ENCODE data around the gene PRG2. TPM values are rescaled to one million over a fixed set of nuclear protein-coding genes. Genes with fewer than 3 reads are reported as not detected.

Gene PRG2
- polyA plus RNA-seq, 3 donors: 1.1 TPM; not detected in 2

DNA sequence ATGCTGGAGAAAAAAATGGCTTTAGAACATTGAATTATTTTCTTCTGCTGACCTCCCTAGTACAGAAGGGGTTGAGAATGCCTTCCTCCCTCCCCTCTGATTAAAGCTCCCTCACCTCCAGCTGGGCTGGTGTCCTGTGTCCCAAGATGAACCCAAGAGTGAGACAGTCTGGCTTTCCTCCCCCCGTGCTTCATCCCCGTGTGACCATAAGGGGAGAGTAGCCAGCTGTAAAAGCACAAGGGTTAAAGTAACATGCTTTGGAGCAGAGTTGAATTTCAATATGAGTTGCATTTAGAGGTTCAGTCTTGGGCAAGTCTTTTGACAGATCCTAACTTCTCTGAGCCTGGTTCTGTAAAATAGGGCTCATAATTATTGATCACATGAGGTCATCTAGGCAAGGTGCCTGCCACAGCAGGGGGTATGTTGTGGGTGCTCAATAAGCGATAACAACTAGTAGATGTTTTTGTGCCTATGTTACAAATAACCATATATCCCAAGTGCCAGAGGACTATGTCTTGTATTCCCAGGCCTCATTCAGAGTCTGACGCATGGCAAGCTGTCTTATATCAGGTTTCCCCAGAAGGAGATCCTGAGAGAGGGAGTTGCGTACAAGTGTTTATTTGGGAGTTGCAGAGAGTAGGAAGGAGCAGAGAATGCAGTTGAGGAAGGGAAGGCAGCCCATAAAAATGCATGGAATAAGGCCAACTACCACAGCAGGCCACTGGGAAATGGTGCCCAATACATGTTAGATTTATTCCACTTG, 4.1 kb downstream of the PRG2 start:
- Histone ChIP-seq H3K4me1 (ENCODE audit: control insufficient read depth in 1 of 2, insufficient read depth in 2 of 2, low read length in 2 of 2) (peaks cover 0 to 6% of the 10 kb centered on the region in 2 donors), H3K36me3 (replicated peaks in 1 of 2; ENCODE audit: control insufficient read depth in 1 of 2, insufficient read depth in 2 of 2, low read length in 2 of 2) (no peaks in the 10 kb centered on the region), H3K27me3 (ENCODE audit: control insufficient read depth in 2 of 2, insufficient read depth in 2 of 2, low read length in 2 of 2) (no peaks in the 10 kb centered on the region), H4K20me1 (ENCODE audit: insufficient read depth, low read length) (no peaks in the 10 kb centered on the region), H2AFZ (ENCODE audit: insufficient read depth, low read depth, low read length, poor library complexity, severe bottlenecking) (no peak overlapping the region), H3K4me2 (replicated peaks; ENCODE audit: extremely low read depth, low read length, poor library complexity, severe bottlenecking) (no peak overlapping the region), H3K4me3 (replicated peaks in 1 of 3; ENCODE audit: low read depth in 2 of 3, low read length in 3 of 3) (no peak overlapping the region), H3K9me3 (replicated peaks in 1 of 2; ENCODE audit: control insufficient read depth in 1 of 2, insufficient read depth in 1 of 2, low read length in 2 of 2) (no peaks in the 10 kb centered on the region), H3K27ac (ENCODE audit: low read depth in 1 of 2, low read length in 2 of 2) (no peak overlapping the region), H3K9ac (ENCODE audit: insufficient read depth, low read length, poor library complexity, severe bottlenecking) (no peak overlapping the region), H3K79me2 (ENCODE audit: insufficient read depth, low read length) (no peaks in the 10 kb centered on the region)
- Mint-ChIP-seq H3K36me3 (no peaks in the 10 kb centered on the region), H3K27ac (no peak overlapping the region), H3K4me3 (no peak overlapping the region), H3K4me1 (peaks cover 6% of the 10 kb centered on the region), H3K27me3 (ENCODE audit: low read depth in 3 of 3) (peaks cover 0 to 3% (median 2%) of the 10 kb centered on the region in 3 donors), H3K9me3 (peaks cover 0 to 1% (median 0%) of the 10 kb centered on the region in 7 donors)
- TF ChIP-seq, protein P1, sequence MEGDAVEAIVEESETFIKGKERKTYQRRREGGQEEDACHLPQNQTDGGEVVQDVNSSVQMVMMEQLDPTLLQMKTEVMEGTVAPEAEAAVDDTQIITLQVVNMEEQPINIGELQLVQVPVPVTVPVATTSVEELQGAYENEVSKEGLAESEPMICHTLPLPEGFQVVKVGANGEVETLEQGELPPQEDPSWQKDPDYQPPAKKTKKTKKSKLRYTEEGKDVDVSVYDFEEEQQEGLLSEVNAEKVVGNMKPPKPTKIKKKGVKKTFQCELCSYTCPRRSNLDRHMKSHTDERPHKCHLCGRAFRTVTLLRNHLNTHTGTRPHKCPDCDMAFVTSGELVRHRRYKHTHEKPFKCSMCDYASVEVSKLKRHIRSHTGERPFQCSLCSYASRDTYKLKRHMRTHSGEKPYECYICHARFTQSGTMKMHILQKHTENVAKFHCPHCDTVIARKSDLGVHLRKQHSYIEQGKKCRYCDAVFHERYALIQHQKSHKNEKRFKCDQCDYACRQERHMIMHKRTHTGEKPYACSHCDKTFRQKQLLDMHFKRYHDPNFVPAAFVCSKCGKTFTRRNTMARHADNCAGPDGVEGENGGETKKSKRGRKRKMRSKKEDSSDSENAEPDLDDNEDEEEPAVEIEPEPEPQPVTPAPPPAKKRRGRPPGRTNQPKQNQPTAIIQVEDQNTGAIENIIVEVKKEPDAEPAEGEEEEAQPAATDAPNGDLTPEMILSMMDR (IDR thresholded peaks at IDR 0.05): no peak
- intact Hi-C loops (cut with micrococcal nuclease): no loop called here
- no peak for DNase-seq
- WGBS (ENCODE audit: insufficient coverage): 100% methylated on average over 2 of the region's 5 CpGs

DNA sequence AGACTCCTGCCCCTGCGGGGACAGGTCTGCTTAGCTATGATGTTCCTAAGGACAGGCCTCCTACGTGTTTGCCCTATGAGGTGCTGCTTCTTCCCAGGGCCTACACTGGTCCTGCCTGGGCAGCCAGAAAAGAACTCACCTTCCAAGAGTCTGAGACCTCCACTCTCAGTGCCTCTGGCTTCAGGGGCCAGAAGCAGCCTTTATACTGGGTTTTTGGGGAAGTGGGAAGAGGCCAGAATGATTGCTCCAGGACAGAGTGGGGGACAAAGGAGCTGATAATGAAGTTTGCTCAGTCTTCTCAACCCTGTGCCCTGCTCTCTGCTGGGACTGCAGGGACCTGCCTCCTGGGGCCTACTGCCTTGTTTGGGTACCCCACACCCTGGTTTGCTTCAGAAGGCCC, 9.5 kb downstream of the PRG2 start, which contains the start of gene PRG3:
PRG3 (minus strand) TSS at position 176 of the 400 bp plus-strand sequence. CDS start 442 bp downstream, outside the sequence.
- Histone ChIP-seq H3K9me3 (replicated peaks in 1 of 2; ENCODE audit: control insufficient read depth in 1 of 2, insufficient read depth in 1 of 2, low read length in 2 of 2) (no peaks in the 10 kb centered on the region), H3K36me3 (replicated peaks in 1 of 2; ENCODE audit: control insufficient read depth in 1 of 2, insufficient read depth in 2 of 2, low read length in 2 of 2) (no peaks in the 10 kb centered on the region), H3K4me3 (replicated peaks in 1 of 3; ENCODE audit: low read depth in 2 of 3, low read length in 3 of 3) (no peak within 1 kb of the TSS), H3K4me1 (ENCODE audit: control insufficient read depth in 1 of 2, insufficient read depth in 2 of 2, low read length in 2 of 2) (peaks cover 0 to 6% of the 10 kb centered on the region in 2 donors), H3K27ac (ENCODE audit: low read depth in 1 of 2, low read length in 2 of 2) (no peak within 1 kb of the TSS), H3K79me2 (ENCODE audit: insufficient read depth, low read length) (no peaks in the 10 kb centered on the region), H3K9ac (ENCODE audit: insufficient read depth, low read length, poor library complexity, severe bottlenecking) (no peak within 1 kb of the TSS), H3K27me3 (ENCODE audit: control insufficient read depth in 2 of 2, insufficient read depth in 2 of 2, low read length in 2 of 2) (peaks cover 0 to 2% of the 10 kb centered on the region in 2 donors), H4K20me1 (ENCODE audit: insufficient read depth, low read length) (no peaks in the 10 kb centered on the region), H3K4me2 (replicated peaks; ENCODE audit: extremely low read depth, low read length, poor library complexity, severe bottlenecking) (no peak within 1 kb of the TSS), H2AFZ (ENCODE audit: insufficient read depth, low read depth, low read length, poor library complexity, severe bottlenecking) (no peak within 1 kb of the TSS)
- H3K9me3 Mint-ChIP-seq: peaks cover 0 to 2% (median 0%) of the 10 kb centered on the region in 7 donors
- H3K4me1 Mint-ChIP-seq: peaks cover 2% of the 10 kb centered on the region
- H3K27me3 Mint-ChIP-seq (ENCODE audit: low read depth in 3 of 3): peaks cover 2 to 9% (median 4%) of the 10 kb centered on the region in 3 donors
- no CpG with 5 or more reads among the region's 2 CpGs for WGBS (ENCODE audit: insufficient coverage)
- H3K4me3 Mint-ChIP-seq: no peak within 1 kb of the TSS
- DNase-seq: no peak
- no peaks in the 10 kb centered on the region for H3K36me3 Mint-ChIP-seq
- TF ChIP-seq, protein P1 (IDR thresholded peaks at IDR 0.05): no peak
- intact Hi-C loops (cut with micrococcal nuclease): no loop called here
- peak within 1 kb of the TSS in 2 of 7 donors; percentile 16 to 55 for H3K27ac Mint-ChIP-seq
